Type B pancreatic cell (in vitro differentiated cells): ENCODE data around the gene SCAF4. TPM values are rescaled to one million over a fixed set of nuclear protein-coding genes. Genes with fewer than 3 reads are reported as not detected.

Experiments
- DNase-seq: peaks from one replicate; pipeline ENCODE4 v3.0.0; 2021; ENCODE audit warnings: mixed read lengths; ENCODE audit not compliant: unreplicated experiment; ENCODE audit errors: extremely low spot score
- H3K27ac Mint-ChIP-seq: 2 replicates; pipeline ENCODE4 v1.8.0; 2021; ENCODE audit warnings: mild to moderate bottlenecking, mixed read lengths
- H3K27me3 Mint-ChIP-seq: 2 replicates; pipeline ENCODE4 v1.8.0; 2021; ENCODE audit warnings: mixed read lengths
- H3K36me3 Mint-ChIP-seq: 2 replicates; pipeline ENCODE4 v1.8.0; 2021; ENCODE audit warnings: mixed read lengths
- H3K4me1 Mint-ChIP-seq: one replicate; pipeline ENCODE4 v1.8.0; 2021; ENCODE audit warnings: mixed read lengths; ENCODE audit not compliant: unreplicated experiment
- H3K4me3 Mint-ChIP-seq: 2 replicates; pipeline ENCODE4 v1.8.0; 2021; ENCODE audit warnings: mild to moderate bottlenecking, mixed read lengths
- H3K9me3 Mint-ChIP-seq: 2 replicates; pipeline ENCODE4 v1.8.0; 2021; ENCODE audit warnings: mixed read lengths
- CTCF ChIP-seq: fragments of 200-600 bp; sonication (generic); conservative IDR thresholded peaks from 2 replicates; pipeline ENCODE4 v1.5.0; 2021; ENCODE audit warnings: antibody characterized with exemption, mild to moderate bottlenecking
- total RNA-seq: library from RNA; stranded (reverse); gene quantifications from 2 replicates; pipeline ENCODE4 v1.2.1, GENCODE V29; 2021; ENCODE audit warnings: low replicate concordance

Gene SCAF4
- total RNA-seq, 1 donor from 2014 or later = 53.2 TPM

GRCh38 chr21:31724552-31724951 lies 7.4 kb downstream of the SCAF4 start:
- Mint-ChIP-seq H3K36me3 (peaks cover 20% of the 10 kb centered on the region), H3K27ac (no peak overlapping the region)
- TF ChIP-seq CTCF = no peak

GRCh38 chr21:31721381-31721780 lies 10.5 kb downstream of the SCAF4 start:
- Mint-ChIP-seq H3K27me3 (no peaks in the 10 kb centered on the region), H3K27ac (no peak overlapping the region), H3K9me3 (no peaks in the 10 kb centered on the region), H3K4me3 (no peak overlapping the region), H3K36me3 (peaks cover 17% of the 10 kb centered on the region), H3K4me1 (peaks cover 31% of the 10 kb centered on the region)
- TF ChIP-seq CTCF = no peak
- no peak for DNase-seq

More at GRCh38 chr21:31724552-31724951, 7.4 kb downstream of the SCAF4 start:
- Mint-ChIP-seq H3K27me3 (no peaks in the 10 kb centered on the region), H3K9me3 (no peaks in the 10 kb centered on the region), H3K4me3 (no peak overlapping the region), H3K4me1 (peaks cover 29% of the 10 kb centered on the region)
- DNase-seq = no peak

GRCh38 chr21:31720739-31721138 lies 11.2 kb downstream of the SCAF4 start:
- DNase-seq = no peak
- Mint-ChIP-seq H3K4me3 (no peak overlapping the region), H3K27ac (no peak overlapping the region), H3K9me3 (no peaks in the 10 kb centered on the region), H3K27me3 (no peaks in the 10 kb centered on the region), H3K4me1 (peaks cover 37% of the 10 kb centered on the region), H3K36me3 (peaks cover 17% of the 10 kb centered on the region)
- TF ChIP-seq CTCF = no peak

DNA sequence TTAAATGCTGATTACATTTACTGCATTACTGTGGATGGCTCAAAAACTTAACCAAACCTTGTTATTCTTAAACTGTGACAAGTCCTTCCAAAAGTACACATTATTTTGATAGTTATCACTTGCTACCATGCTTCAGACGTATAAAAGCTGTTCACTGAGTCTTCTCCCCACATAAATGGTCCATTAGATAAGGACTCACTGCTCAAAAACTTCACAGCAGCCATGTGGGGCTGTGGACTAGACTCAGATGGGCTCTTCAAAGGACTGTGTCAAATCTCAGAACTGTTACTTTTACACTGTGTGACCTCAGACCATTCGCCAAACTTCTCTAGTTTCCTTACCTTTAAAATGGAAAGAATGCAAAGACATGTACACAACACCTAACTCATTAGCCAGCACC lies 11.6 kb downstream of the SCAF4 start:
- no peaks in the 10 kb centered on the region for H3K9me3 Mint-ChIP-seq
- no peak for DNase-seq
- no peak overlapping the region for H3K4me3 Mint-ChIP-seq
- peaks cover 35% of the 10 kb centered on the region for H3K4me1 Mint-ChIP-seq
- H3K27ac Mint-ChIP-seq = no peak overlapping the region
- H3K36me3 Mint-ChIP-seq = peaks cover 15% of the 10 kb centered on the region
- no peak for TF ChIP-seq CTCF
- no peaks in the 10 kb centered on the region for H3K27me3 Mint-ChIP-seq

GRCh38 chr21:31716106-31716505 lies 15.8 kb downstream of the SCAF4 start:
- H3K27me3 Mint-ChIP-seq = no peaks in the 10 kb centered on the region
- peaks cover 35% of the 10 kb centered on the region for H3K4me1 Mint-ChIP-seq
- TF ChIP-seq CTCF = no peak
- H3K4me3 Mint-ChIP-seq = no peak overlapping the region
- peaks cover 4% of the 10 kb centered on the region for H3K36me3 Mint-ChIP-seq
- H3K27ac Mint-ChIP-seq = no peak overlapping the region
- DNase-seq = no peak
- H3K9me3 Mint-ChIP-seq = no peaks in the 10 kb centered on the region
